HepG2 (cell line): Measurements from ENCODE around the gene DPP3. TPM values are rescaled to one million over a fixed set of nuclear protein-coding genes. Genes with fewer than 3 reads are reported as not detected.

Experiments used
- ATAC-seq: fragments of 200-7000 bp; cut with Tn5 transposase; 3 replicates; pipeline ENCODE4 v1.9.1; 2020; ENCODE audit warnings: mild to moderate bottlenecking, moderate library complexity
- BruUV-seq: library from RNA; stranded (reverse); fragments of 400-500 nt; replicated peaks from 2 replicates; lab custom pipeline; 2021; lab: Mats Ljungman, UMichigan
- CTCF ChIA-PET: fragments of 300-600 bp; formaldehyde crosslinking; extraction: SDS; loops from one replicate; lab custom pipeline; 2021; ENCODE audit warnings: low total read pairs, inconsistent platforms, low intra/inter-chr PET ratio; lab: Yijun Ruan, JAX
- POLR2A ChIA-PET: fragments of 350-600 bp; sonication (Branson Sonifier 250); formaldehyde crosslinking; loops from one replicate; lab custom pipeline; 2020; ENCODE audit warnings: antibody characterized with exemption, inconsistent platforms; lab: Yijun Ruan, JAX
- DNase-seq: peaks from one replicate; pipeline ENCODE4 v3.0.0-alpha.2; 2015; ENCODE audit warnings: low spot score
- FAIRE-seq: peaks from 3 replicates; lab custom pipeline; 2011; peaks lifted over from hg19 to GRCh38; lab: Jason Lieb, UNC
- H2AFZ ChIP-seq: one replicate; pipeline ENCODE4 v1.6.1; 2011; ENCODE audit warnings: low read length, inconsistent platforms
- H3K27ac ChIP-seq: fragments of 300-600 bp; 3 replicates; pipeline ENCODE4 v1.8.0; 2011; ENCODE audit warnings: mixed run types, mild to moderate bottlenecking, mixed read lengths, low read length, inconsistent platforms; ENCODE audit not compliant: insufficient read depth; ENCODE audit errors: extremely low read length
- H3K27me3 ChIP-seq, 2 experiments: fragments of 200-600 bp in 1 of 2; 2 replicates in 1 of 2; 3 replicates in 1 of 2; pipeline versions ENCODE4 v1.6.0 to v1.8.0; 2011; ENCODE audit warnings: low read length in 2 of 2, mild to moderate bottlenecking in 2 of 2, moderate library complexity in 2 of 2, inconsistent platforms in 1 of 2; ENCODE audit not compliant: insufficient read depth in 2 of 2, control insufficient read depth in 1 of 2
- H3K36me3 ChIP-seq, 2 experiments: fragments of 200-600 bp in 1 of 2; replicated peaks in 1 of 2; 2 replicates in 1 of 2; 3 replicates in 1 of 2; pipeline versions ENCODE4 v1.5.1 to v1.8.0; 2011; ENCODE audit warnings: low read length in 2 of 2, inconsistent platforms in 1 of 2; ENCODE audit not compliant: insufficient read depth in 2 of 2, control insufficient read depth in 1 of 2
- H3K4me1 ChIP-seq: 2 replicates; pipeline ENCODE4 v1.5.1; 2012; ENCODE audit warnings: low read length, inconsistent platforms; ENCODE audit not compliant: insufficient read depth
- H3K4me2 ChIP-seq: 2 replicates; pipeline ENCODE4 v1.6.0; 2011; ENCODE audit warnings: low read depth, low read length, inconsistent platforms
- H3K4me3 ChIP-seq, 3 experiments: fragments of 200-600 bp in 1 of 3; sonication (generic), shearing (Covaris generic) in 1 of 3; replicated peaks in 1 of 3; 2 replicates each; pipeline ENCODE4 v1.5.1; 2011 to 2016; ENCODE audit warnings: low read length in 3 of 3, inconsistent platforms in 2 of 3, low read depth in 2 of 3, mild to moderate bottlenecking in 2 of 3, control low read depth in 1 of 3, mixed read lengths in 1 of 3; ENCODE audit not compliant: insufficient read depth in 1 of 3
- H3K79me2 ChIP-seq: one replicate; pipeline ENCODE4 v1.6.1; 2011; ENCODE audit warnings: low read length, inconsistent platforms; ENCODE audit not compliant: insufficient read depth
- H3K9ac ChIP-seq: 2 replicates; pipeline ENCODE4 v1.6.0; 2011; ENCODE audit warnings: mild to moderate bottlenecking, low read depth, low read length, inconsistent platforms; ENCODE audit not compliant: insufficient read depth
- H3K9me3 ChIP-seq: 2 replicates; pipeline ENCODE4 v1.5.1; 2012; ENCODE audit warnings: mild to moderate bottlenecking, low read length
- H4K20me1 ChIP-seq: 2 replicates; pipeline ENCODE4 v1.6.0; 2011; ENCODE audit warnings: inconsistent platforms, mild to moderate bottlenecking, low read length, moderate library complexity; ENCODE audit not compliant: insufficient read depth
- EED ChIP-seq: sonication (generic); formaldehyde crosslinking; IDR thresholded peaks from 2 replicates; pipeline ENCODE4 v1.5.0; 2020; ENCODE audit warnings: mild to moderate bottlenecking, missing genetic modification reagents
- FOXK1 ChIP-seq: sonication (generic); formaldehyde crosslinking; IDR thresholded peaks from 2 replicates; pipeline ENCODE4 v1.4.0; 2020; ENCODE audit warnings: low read depth, missing genetic modification reagents, borderline replicate concordance
- RXRA ChIP-seq: sonication (generic); formaldehyde crosslinking; IDR thresholded peaks from 2 replicates; pipeline ENCODE4 v1.5.1; 2020; ENCODE audit warnings: missing genetic modification reagents
- SMAD1 ChIP-seq: sonication (generic); formaldehyde crosslinking; IDR thresholded peaks from 2 replicates; pipeline ENCODE4 v1.4.0; 2020; ENCODE audit warnings: missing genetic modification reagents, low read depth, mild to moderate bottlenecking, borderline replicate concordance
- ZBTB4 ChIP-seq: sonication (generic); formaldehyde crosslinking; IDR thresholded peaks from 2 replicates; pipeline ENCODE4 v1.4.0; 2020; ENCODE audit warnings: missing genetic modification reagents, mild to moderate bottlenecking, borderline replicate concordance
- ZBTB42 ChIP-seq: sonication (generic); formaldehyde crosslinking; IDR thresholded peaks from 2 replicates; pipeline ENCODE4 v1.5.0; 2020; ENCODE audit warnings: mild to moderate bottlenecking, missing genetic modification reagents
- ZMYM3 ChIP-seq: sonication (generic); formaldehyde crosslinking; IDR thresholded peaks from 2 replicates; pipeline ENCODE4 v1.5.1; 2020; ENCODE audit warnings: mild to moderate bottlenecking, missing genetic modification reagents
- ZSCAN25 ChIP-seq: sonication (generic); formaldehyde crosslinking; IDR thresholded peaks from 2 replicates; pipeline ENCODE4 v1.8.0; 2022; ENCODE audit warnings: mild to moderate bottlenecking, missing genetic modification reagents
- WGBS: methylation state at CpG from one replicate; pipeline ENCODE4 v1.1.6; 2017; ENCODE audit warnings: low lambda C conversion rate; 5-methylcytosine and 5-hydroxymethylcytosine counted together
- in situ Hi-C: cut with HindIII; loops from 2 replicates; pipeline ENCODE4 v1.10.0; 2017; ENCODE audit warnings: low pct_unique_long_range_greater_than_20kb; ENCODE audit not compliant: extremely low pct_ligation_motif_present
- intact Hi-C: fragments of 100-400 bp; cut with micrococcal nuclease; formaldehyde crosslinking; loops from one replicate; pipeline ENCODE4 v1.10.0; 2022; ENCODE audit not compliant: unreplicated experiment
- polyA plus RNA-seq, 8 experiments: library from polyadenylated mRNA; depleted of rRNA in 3 of 8; stranded (reverse) in 7 of 8; unstranded in 1 of 8; fragments of >200 nt; fragmentation: Illumina TruSeq in 4 of 8; extraction: Trizol in 4 of 8; gene quantifications; 2 replicates each; pipeline versions ENCODE4 v1.2.1 to v1.2.3, GENCODE V29; 2011 to 2016; ENCODE audit warnings: low read depth in 4 of 8, missing spikeins in 1 of 8, mixed read lengths in 1 of 8; ENCODE audit not compliant: insufficient read depth in 1 of 8
- total RNA-seq, 5 experiments: library from RNA; depleted of rRNA; stranded (reverse); fragments of >200 nt; fragmentation: Illumina TruSeq; extraction: Trizol; gene quantifications; 2 replicates each; pipeline ENCODE4 v1.2.3, GENCODE V29; 2016; ENCODE audit warnings: low read depth in 1 of 5
- TF ChIP-seq, protein P1 (sequence below): sonication (generic); formaldehyde crosslinking; IDR thresholded peaks from 2 replicates; pipeline ENCODE4 v1.4.0; 2020; ENCODE audit warnings: missing genetic modification reagents

The DPP3 gene
- total and polyA plus RNA-seq, 2 of the 13 experiments (the other 11 are each of a cell fraction or from before 2014, with no cell fraction given) = 38.4 to 59.8 TPM

- Histone ChIP-seq H3K4me3 (no peak overlapping the region), H2AFZ (no peak overlapping the region), H4K20me1 (no peaks in the 10 kb centered on the region), H3K4me1 (0 out of 2 replicates have a peak, but pooled peaks cover 2% of the 10 kb centered on the region), H3K9me3 (no peaks in the 10 kb centered on the region), H3K27me3 (peaks cover 0 to 26% of the 10 kb centered on the region in 2 experiments; a peak in 3 of 5 replicates), H3K36me3 (no peaks in the 10 kb centered on the region), H3K9ac (no peak overlapping the region), H3K27ac (no peak overlapping the region), H3K4me2 (no peak overlapping the region), H3K79me2 (no peaks in the 10 kb centered on the region)
- WGBS = 25% methylated on average over 6 of the region's 6 CpGs
- ATAC-seq (no peak), DNase-seq (no peak), FAIRE-seq (no peak)
- POLR2A ChIA-PET = no interaction called here
- CTCF ChIA-PET = no interaction called here
- TF ChIP-seq ZBTB42 (CRISPR knock-in tag) (no peak), RXRA (CRISPR knock-in tag) (no peak), ZBTB4 (CRISPR knock-in tag) (no peak), ZSCAN25 (no peak), ZMYM3 (CRISPR knock-in tag) (no peak), SMAD1 (CRISPR knock-in tag) (no peak), FOXK1 (CRISPR knock-in tag) (no peak), EED (CRISPR knock-in tag) (no peak)
- TF ChIP-seq, protein P1, sequence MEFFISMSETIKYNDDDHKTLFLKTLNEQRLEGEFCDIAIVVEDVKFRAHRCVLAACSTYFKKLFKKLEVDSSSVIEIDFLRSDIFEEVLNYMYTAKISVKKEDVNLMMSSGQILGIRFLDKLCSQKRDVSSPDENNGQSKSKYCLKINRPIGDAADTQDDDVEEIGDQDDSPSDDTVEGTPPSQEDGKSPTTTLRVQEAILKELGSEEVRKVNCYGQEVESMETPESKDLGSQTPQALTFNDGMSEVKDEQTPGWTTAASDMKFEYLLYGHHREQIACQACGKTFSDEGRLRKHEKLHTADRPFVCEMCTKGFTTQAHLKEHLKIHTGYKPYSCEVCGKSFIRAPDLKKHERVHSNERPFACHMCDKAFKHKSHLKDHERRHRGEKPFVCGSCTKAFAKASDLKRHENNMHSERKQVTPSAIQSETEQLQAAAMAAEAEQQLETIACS (CRISPR knock-in tag) = no peak
- BruUV-seq = no TSS peak
- intact Hi-C loops = no loop called here
- in situ Hi-C loops = no loop called here
Observed at GRCh38 chr11:66454247-66454646, 26.0 kb upstream of the DPP3 start.
